ENCODE data around the gene IMMP2L. TPM values are rescaled to one million over a fixed set of nuclear protein-coding genes. Genes with fewer than 3 reads are reported as not detected.

The IMMP2L gene
- polyA plus RNA-seq, 2 of the 4 experiments (the other 2 are of a cell fraction): 16.1 to 23.8 TPM

DNA sequence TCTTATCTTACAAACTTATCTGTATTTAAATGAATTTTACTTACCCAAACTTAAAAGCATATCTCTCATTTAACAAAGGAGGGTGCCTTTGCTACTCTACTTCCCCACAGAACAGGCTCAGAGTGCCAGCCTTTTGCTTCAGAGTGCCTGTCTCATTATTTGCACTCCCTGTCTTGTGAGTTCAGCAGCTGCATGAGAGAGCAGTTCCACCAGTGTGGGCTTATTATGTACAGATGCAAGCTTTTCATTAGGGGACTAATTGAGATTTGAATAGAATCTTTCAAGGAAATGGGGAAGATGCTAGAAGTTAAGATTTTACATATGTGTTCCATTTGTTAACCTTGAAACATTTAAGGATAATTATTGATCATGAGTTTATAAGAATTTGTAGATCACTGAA, 781.6 kb downstream of the IMMP2L start:
- Histone ChIP-seq H3K4me1 (no peaks in the 10 kb centered on the region), H3K4me3 (no peak overlapping the region), H3K27ac (no peak overlapping the region), H3K4me2 (no peak overlapping the region), H3K9me3 (no peaks in the 10 kb centered on the region)
- DNase-seq (ENCODE audit: low read depth in 1 of 2, low spot score in 1 of 2) (no peak), ATAC-seq (no peak), FAIRE-seq (no peak)
- ChIA-PET POLR2A (no interaction called here), CTCF (interaction anchor here (1.0 kb wide), 1 partner anchor 10 kb away, joined by 3 read pairs; no protein-coding TSS in a partner anchor)
- TF ChIP-seq CBX2 (IDR thresholded peaks at IDR 0.05; ENCODE audit: borderline replicate concordance, low read depth) (no peak), EHMT2 (IDR thresholded peaks at IDR 0.05; ENCODE audit: low read depth) (no peak), RFX5 (IDR thresholded peaks at IDR 0.05) (no peak), ZC3H11A (IDR thresholded peaks at IDR 0.05) (no peak), ZFP36 (IDR thresholded peaks at IDR 0.05; ENCODE audit: borderline replicate concordance, partially characterized antibody) (no peak), HOXB5 (CRISPR knock-in tag; IDR thresholded peaks at IDR 0.05) (no peak)
- TF ChIP-seq, protein P1, sequence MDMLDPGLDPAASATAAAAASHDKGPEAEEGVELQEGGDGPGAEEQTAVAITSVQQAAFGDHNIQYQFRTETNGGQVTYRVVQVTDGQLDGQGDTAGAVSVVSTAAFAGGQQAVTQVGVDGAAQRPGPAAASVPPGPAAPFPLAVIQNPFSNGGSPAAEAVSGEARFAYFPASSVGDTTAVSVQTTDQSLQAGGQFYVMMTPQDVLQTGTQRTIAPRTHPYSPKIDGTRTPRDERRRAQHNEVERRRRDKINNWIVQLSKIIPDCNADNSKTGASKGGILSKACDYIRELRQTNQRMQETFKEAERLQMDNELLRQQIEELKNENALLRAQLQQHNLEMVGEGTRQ (IDR thresholded peaks at IDR 0.05): no peak
- TF ChIP-seq, protein P2, sequence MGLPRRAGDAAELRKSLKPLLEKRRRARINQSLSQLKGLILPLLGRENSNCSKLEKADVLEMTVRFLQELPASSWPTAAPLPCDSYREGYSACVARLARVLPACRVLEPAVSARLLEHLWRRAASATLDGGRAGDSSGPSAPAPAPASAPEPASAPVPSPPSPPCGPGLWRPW (IDR thresholded peaks at IDR 0.05): no peak

- Histone ChIP-seq H3K4me2 (no peak overlapping the region), H3K27ac (no peak overlapping the region), H3K4me3 (no peak overlapping the region), H3K9me3 (no peaks in the 10 kb centered on the region), H3K4me1 (no peaks in the 10 kb centered on the region)
- TF ChIP-seq RAD21 (conservative IDR thresholded peaks at IDR 0.05 in 1 of 2, IDR thresholded peaks at IDR 0.05 in 1 of 2): no peak
- TF ChIP-seq RFX5 (IDR thresholded peaks at IDR 0.05): no peak
- no peak for TF ChIP-seq ZC3H11A (IDR thresholded peaks at IDR 0.05)
- no peak for TF ChIP-seq EHMT2 (IDR thresholded peaks at IDR 0.05; ENCODE audit: low read depth)
- CTCF ChIA-PET: interaction anchor here (0.6 kb wide), 1 partner anchor 656 kb away, joined by 3 read pairs; no protein-coding TSS in a partner anchor
- POLR2A ChIA-PET: no interaction called here
- WGBS (ENCODE audit: missing lambda C conversion rate): 62% methylated on average over 3 of the region's 3 CpGs
- FAIRE-seq: no peak
- no peak for ATAC-seq
- no peak for DNase-seq (ENCODE audit: low read depth in 1 of 2, low spot score in 1 of 2)
Measured at GRCh38 chr7:110779339-110779738, 783.0 kb downstream of the IMMP2L start.

DNA sequence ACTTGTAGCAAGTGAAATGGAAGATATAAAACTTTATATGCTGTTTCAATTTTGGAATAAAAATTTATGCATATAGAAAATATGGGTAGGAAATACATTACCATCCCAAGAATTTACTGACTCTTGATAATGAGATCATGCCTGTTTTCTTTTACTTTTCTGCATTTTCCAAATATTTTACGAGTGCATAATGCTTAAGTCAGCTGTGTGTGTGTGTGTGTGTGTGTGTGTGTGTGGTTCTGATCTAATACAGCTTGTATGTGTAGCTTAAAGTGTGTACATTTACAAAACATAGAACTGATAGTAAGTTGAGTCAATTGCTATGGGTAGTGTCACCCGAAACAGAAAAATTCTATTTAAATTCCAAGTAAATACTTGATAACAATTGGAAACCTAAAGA, 787.2 kb downstream of the IMMP2L start:
- 45% methylated on average over 2 of the region's 2 CpGs for WGBS (ENCODE audit: missing lambda C conversion rate)
- ATAC-seq (no peak), FAIRE-seq (no peak), DNase-seq (ENCODE audit: low read depth in 1 of 2, low spot score in 1 of 2) (no peak)
- ChIA-PET POLR2A (no interaction called here), CTCF (no interaction called here)
- H3K4me1 ChIP-seq: no peaks in the 10 kb centered on the region
- no peak overlapping the region for H3K27ac ChIP-seq
- TF ChIP-seq ZSCAN20 (CRISPR knock-in tag; IDR thresholded peaks at IDR 0.05): no peak
- no peak for TF ChIP-seq POLR2A (IDR thresholded peaks at IDR 0.05; ENCODE audit: low read length)
- TF ChIP-seq CTCF (IDR thresholded peaks at IDR 0.05): no peak
- TF ChIP-seq ESRRA (IDR thresholded peaks at IDR 0.05; ENCODE audit: borderline replicate concordance, low read length): no peak
- TF ChIP-seq JUNB (IDR thresholded peaks at IDR 0.05): no peak
- no peaks in the 10 kb centered on the region for H3K9me3 ChIP-seq
- H3K4me2 ChIP-seq: no peak overlapping the region
- H3K4me3 ChIP-seq: no peak overlapping the region

GRCh38 chr7:110774071-110774470, 788.2 kb downstream of the IMMP2L start:
- no peak for ATAC-seq
- no peak for DNase-seq (ENCODE audit: low read depth in 1 of 2, low spot score in 1 of 2)
- Histone ChIP-seq H3K4me1 (no peaks in the 10 kb centered on the region), H3K4me3 (no peak overlapping the region), H3K9me3 (no peaks in the 10 kb centered on the region), H3K27ac (no peak overlapping the region), H3K4me2 (no peak overlapping the region)
- POLR2A ChIA-PET: no interaction called here
- 84% methylated on average over 1 of the region's 1 CpG for WGBS (ENCODE audit: missing lambda C conversion rate)
- FAIRE-seq: no peak
- CTCF ChIA-PET: no interaction called here
- TF ChIP-seq FOXS1 (CRISPR knock-in tag; IDR thresholded peaks at IDR 0.05) (no peak), FOSL2 (IDR thresholded peaks at IDR 0.05) (no peak), FOSL2 (CRISPR knock-in tag; IDR thresholded peaks at IDR 0.05) (no peak), SREBF2 (IDR thresholded peaks at IDR 0.05) (no peak), SMC3 (IDR thresholded peaks at IDR 0.05) (no peak), TFCP2L1 (CRISPR knock-in tag; IDR thresholded peaks at IDR 0.05) (no peak), POLR2A (IDR thresholded peaks at IDR 0.05; ENCODE audit: low read length) (no peak), FOSB (CRISPR knock-in tag; IDR thresholded peaks at IDR 0.05) (no peak), RNF2 (IDR thresholded peaks at IDR 0.05; ENCODE audit: borderline replicate concordance, low read depth) (no peak), RFX5 (IDR thresholded peaks at IDR 0.05) (no peak), CHD2 (IDR thresholded peaks at IDR 0.05; ENCODE audit: low read length, partially characterized antibody) (no peak), HOXB13 (CRISPR knock-in tag; IDR thresholded peaks at IDR 0.05; ENCODE audit: low read depth) (no peak), MAFK (IDR thresholded peaks at IDR 0.05; ENCODE audit: partially characterized antibody) (no peak), JUN (IDR thresholded peaks at IDR 0.05) (no peak), ZFP36 (IDR thresholded peaks at IDR 0.05; ENCODE audit: borderline replicate concordance, partially characterized antibody) (no peak), HOXA7 (CRISPR knock-in tag; IDR thresholded peaks at IDR 0.05) (no peak), PHF8 (IDR thresholded peaks at IDR 0.05; ENCODE audit: borderline replicate concordance, low read depth) (no peak)
- TF ChIP-seq, protein P3, sequence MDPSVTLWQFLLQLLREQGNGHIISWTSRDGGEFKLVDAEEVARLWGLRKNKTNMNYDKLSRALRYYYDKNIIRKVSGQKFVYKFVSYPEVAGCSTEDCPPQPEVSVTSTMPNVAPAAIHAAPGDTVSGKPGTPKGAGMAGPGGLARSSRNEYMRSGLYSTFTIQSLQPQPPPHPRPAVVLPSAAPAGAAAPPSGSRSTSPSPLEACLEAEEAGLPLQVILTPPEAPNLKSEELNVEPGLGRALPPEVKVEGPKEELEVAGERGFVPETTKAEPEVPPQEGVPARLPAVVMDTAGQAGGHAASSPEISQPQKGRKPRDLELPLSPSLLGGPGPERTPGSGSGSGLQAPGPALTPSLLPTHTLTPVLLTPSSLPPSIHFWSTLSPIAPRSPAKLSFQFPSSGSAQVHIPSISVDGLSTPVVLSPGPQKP (IDR thresholded peaks at IDR 0.05; ENCODE audit: low read depth, low read length): no peak

All from A549 (cell line).